B cell (primary cell): ENCODE results near the gene TGM3.

Experiments used
- CTCF ChIP-seq: fragments of 200-600 bp; IDR thresholded peaks from one replicate; pipeline ENCODE4 v1.8.0; 2022; ENCODE audit warnings: antibody characterized with exemption, mild to moderate bottlenecking
- EZH2 ChIP-seq: IDR thresholded peaks from 2 replicates; pipeline ENCODE4 v1.6.1; 2012; ENCODE audit warnings: borderline replicate concordance, low read depth, mild to moderate bottlenecking, moderate library complexity, low read length; ENCODE audit not compliant: insufficient read depth, poor library complexity, severe bottlenecking

GRCh38 chr20:2253256-2253655, 42.5 kb upstream of the TGM3 start:
- TF ChIP-seq EZH2 = no peak
- TF ChIP-seq CTCF = no peak
